Testis (tissue), 3 donors: Measurements from ENCODE around the gene KCNQ1OT1. TPM values are rescaled to one million over a fixed set of nuclear protein-coding genes. Genes with fewer than 3 reads are reported as not detected.
A peak's percentile ranks its signal among the peaks of the same experiment; 100 is the strongest.

ENCODE experiments used
- DNase-seq: peaks from one replicate; pipeline ENCODE4 v3.0.0-alpha.2; 2019
- H3K27ac ChIP-seq, 2 donors: fragments of 200-600 bp; sonication (generic); one replicate each; pipeline ENCODE4 v1.5.1; 2019
- H3K27me3 ChIP-seq: fragments of 200-600 bp; sonication (generic); one replicate; pipeline ENCODE4 v1.5.1; 2019
- H3K36me3 ChIP-seq: fragments of 200-600 bp; sonication (generic); one replicate; pipeline ENCODE4 v1.5.1; 2017; ENCODE audit warnings: low read depth; ENCODE audit errors: missing control alignments
- H3K4me1 ChIP-seq: fragments of 200-600 bp; sonication (generic); one replicate; pipeline ENCODE4 v1.5.1; 2019
- H3K4me3 ChIP-seq, 2 donors: fragments of 200-600 bp; sonication (generic); one replicate each; pipeline ENCODE4 v1.5.1; 2017 to 2019
- H3K9me3 ChIP-seq: fragments of 200-600 bp; sonication (generic); one replicate; pipeline ENCODE4 v1.5.1; 2017
- CTCF ChIP-seq, 3 experiments: fragments of 450-650 bp in 2 of 3; fragments of 200-600 bp in 1 of 3; sonication (generic) in 1 of 3; IDR thresholded peaks; one replicate each; pipeline ENCODE4 v1.5.1; 2016 to 2019; ENCODE audit warnings: antibody characterized with exemption in 3 of 3, mild to moderate bottlenecking in 2 of 3, moderate library complexity in 1 of 3
- POLR2A ChIP-seq: fragments of 450-650 bp; IDR thresholded peaks from one replicate; pipeline ENCODE4 v1.6.1; 2017; ENCODE audit warnings: antibody characterized with exemption, mild to moderate bottlenecking, moderate library complexity
- WGBS, 2 donors: methylation state at CpG; one replicate each; pipeline ENCODE4 v1.1.5; 2018; 5-methylcytosine and 5-hydroxymethylcytosine counted together
- intact Hi-C: fragments of 100-400 bp; cut with DNase I; formaldehyde crosslinking; loops from one replicate; pipeline ENCODE4 v1.15.1; 2023; ENCODE audit warnings: low total_unique reads
- polyA plus RNA-seq: library from polyadenylated mRNA; stranded (reverse); fragments of 350-450 nt; fragmentation: Illumina TruSeq; extraction: RNeasy Lipid Tissue Mini Kit (QIAGEN cat#74804); gene quantifications from one replicate; pipeline ENCODE4 v1.2.3, GENCODE V29; 2014; ENCODE audit warnings: low read depth, low replicate concordance; ENCODE audit not compliant: insufficient read depth
- total RNA-seq, 2 donors: library from RNA; depleted of rRNA; stranded (reverse); fragments of >200 nt; gene quantifications; one replicate each; pipeline ENCODE4 v1.2.3, GENCODE V29; 2016

The KCNQ1OT1 gene
- total and polyA plus RNA-seq, 3 donors from 2014 or later, result 0.20 to 5.9 (median 4.0) TPM

- intact Hi-C loops, result no loop called here
- H3K27ac ChIP-seq, result no peak overlapping the region
- no peaks in the 10 kb centered on the region for H3K9me3 ChIP-seq
- DNase-seq, result peak; percentile 2
- H3K27me3 ChIP-seq, result no peaks in the 10 kb centered on the region
- H3K36me3 ChIP-seq, result no peaks in the 10 kb centered on the region
- 98 to 100% methylated on average over 2 of the region's 2 CpGs for WGBS, 2 donors
- H3K4me1 ChIP-seq, result peaks cover 4% of the 10 kb centered on the region
- TF ChIP-seq CTCF (IDR thresholded peaks at IDR 0.05) (no peak), POLR2A (no peak)
- no peak overlapping the region for H3K4me3 ChIP-seq
Observed at GRCh38 chr11:2679011-2679676, 20.6 kb downstream of the KCNQ1OT1 start.

GRCh38 chr11:2678396-2678795 lies 21.4 kb downstream of the KCNQ1OT1 start:
- intact Hi-C loops, result no loop called here
- H3K27me3 ChIP-seq, result no peaks in the 10 kb centered on the region
- TF ChIP-seq CTCF (IDR thresholded peaks at IDR 0.05), result no peak
- no peak for TF ChIP-seq POLR2A
- H3K27ac ChIP-seq, result no peak overlapping the region
- 38 to 42% methylated on average over 1 of the region's 1 CpG for WGBS, 2 donors
- no peak for DNase-seq
- H3K36me3 ChIP-seq, result no peaks in the 10 kb centered on the region
- no peak overlapping the region for H3K4me3 ChIP-seq
- H3K9me3 ChIP-seq, result no peaks in the 10 kb centered on the region
- H3K4me1 ChIP-seq, result peaks cover 4% of the 10 kb centered on the region

GRCh38 chr11:2677127-2677526 lies 22.7 kb downstream of the KCNQ1OT1 start:
- H3K9me3 ChIP-seq, result no peaks in the 10 kb centered on the region
- peaks cover 4% of the 10 kb centered on the region for H3K4me1 ChIP-seq
- H3K27ac ChIP-seq, result no peak overlapping the region
- intact Hi-C loops, result no loop called here
- 83 to 90% methylated on average over 1 of the region's 1 CpG for WGBS, 2 donors
- no peaks in the 10 kb centered on the region for H3K27me3 ChIP-seq
- DNase-seq, result no peak
- TF ChIP-seq POLR2A, result no peak
- no peak for TF ChIP-seq CTCF (IDR thresholded peaks at IDR 0.05)
- H3K4me3 ChIP-seq, result no peak overlapping the region
- no peaks in the 10 kb centered on the region for H3K36me3 ChIP-seq

- Histone ChIP-seq H3K4me3 (no peak overlapping the region), H3K27me3 (no peaks in the 10 kb centered on the region), H3K36me3 (no peaks in the 10 kb centered on the region), H3K9me3 (no peaks in the 10 kb centered on the region), H3K4me1 (peaks cover 4% of the 10 kb centered on the region), H3K27ac (no peak overlapping the region)
- DNase-seq, result peak; percentile 4
- no peak for TF ChIP-seq POLR2A
- TF ChIP-seq CTCF (IDR thresholded peaks at IDR 0.05), result no peak
- WGBS, 2 donors, result 90 to 97% methylated on average over 7 of the region's 7 CpGs
- intact Hi-C loops, result no loop called here
Observed at GRCh38 chr11:2675540-2675939, 24.3 kb downstream of the KCNQ1OT1 start.

GRCh38 chr11:2674658-2675131 lies 25.1 kb downstream of the KCNQ1OT1 start:
- no peak overlapping the region for H3K27ac ChIP-seq
- no peaks in the 10 kb centered on the region for H3K27me3 ChIP-seq
- H3K4me1 ChIP-seq, result peaks cover 4% of the 10 kb centered on the region
- no peaks in the 10 kb centered on the region for H3K9me3 ChIP-seq
- intact Hi-C loops, result no loop called here
- TF ChIP-seq CTCF (IDR thresholded peaks at IDR 0.05) (no peak), POLR2A (no peak)
- no peak overlapping the region for H3K4me3 ChIP-seq
- H3K36me3 ChIP-seq, result no peaks in the 10 kb centered on the region
- peak; percentile 12 for DNase-seq
- WGBS, 2 donors, result 69 to 73% methylated on average over 8 of the region's 8 CpGs
